Measurements from ENCODE around the gene FBH1.

DNA sequence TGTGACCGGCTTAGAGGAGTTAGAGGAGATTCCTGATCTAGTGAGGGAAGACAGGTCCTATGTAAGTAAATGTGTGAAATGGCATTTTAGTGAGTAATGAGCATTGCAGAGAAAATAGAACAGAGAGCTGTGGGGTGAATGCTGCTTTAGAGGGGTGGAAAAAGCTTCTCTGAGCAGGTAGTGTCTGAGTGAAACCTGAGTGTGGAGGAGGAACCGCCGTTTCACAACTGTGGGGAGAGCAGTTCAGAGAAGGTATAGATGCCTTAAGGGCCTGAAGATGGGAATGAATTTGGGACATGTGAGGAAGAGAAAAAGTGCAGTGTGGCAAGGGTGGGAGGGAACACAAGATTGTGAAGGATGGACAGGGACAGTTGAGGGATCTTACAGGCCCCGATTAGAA, 21.6 kb downstream of the FBH1 start:
- TF ChIP-seq EZH2 (IDR thresholded peaks at IDR 0.05; ENCODE audit: borderline replicate concordance, low read depth, low read length, poor library complexity, severe bottlenecking), result no peak
- TF ChIP-seq, protein P1, sequence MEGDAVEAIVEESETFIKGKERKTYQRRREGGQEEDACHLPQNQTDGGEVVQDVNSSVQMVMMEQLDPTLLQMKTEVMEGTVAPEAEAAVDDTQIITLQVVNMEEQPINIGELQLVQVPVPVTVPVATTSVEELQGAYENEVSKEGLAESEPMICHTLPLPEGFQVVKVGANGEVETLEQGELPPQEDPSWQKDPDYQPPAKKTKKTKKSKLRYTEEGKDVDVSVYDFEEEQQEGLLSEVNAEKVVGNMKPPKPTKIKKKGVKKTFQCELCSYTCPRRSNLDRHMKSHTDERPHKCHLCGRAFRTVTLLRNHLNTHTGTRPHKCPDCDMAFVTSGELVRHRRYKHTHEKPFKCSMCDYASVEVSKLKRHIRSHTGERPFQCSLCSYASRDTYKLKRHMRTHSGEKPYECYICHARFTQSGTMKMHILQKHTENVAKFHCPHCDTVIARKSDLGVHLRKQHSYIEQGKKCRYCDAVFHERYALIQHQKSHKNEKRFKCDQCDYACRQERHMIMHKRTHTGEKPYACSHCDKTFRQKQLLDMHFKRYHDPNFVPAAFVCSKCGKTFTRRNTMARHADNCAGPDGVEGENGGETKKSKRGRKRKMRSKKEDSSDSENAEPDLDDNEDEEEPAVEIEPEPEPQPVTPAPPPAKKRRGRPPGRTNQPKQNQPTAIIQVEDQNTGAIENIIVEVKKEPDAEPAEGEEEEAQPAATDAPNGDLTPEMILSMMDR (conservative IDR thresholded peaks at IDR 0.05; ENCODE audit: low read depth, low read length), result no peak
